ENCODE data around the gene ALG1.
A peak's percentile ranks its signal among the peaks of the same experiment; 100 is the strongest.

Gene ALG1

GRCh38 chr16:5071681-5072333, at the start of gene ALG1:
Gene ALG1 (plus strand): TSS chr16:5071843. CDS start chr16:5071850, 7 bp downstream.
- peak; percentile 92 to 94 for DNase-seq
- TF ChIP-seq GATA1 (IDR thresholded peaks at IDR 0.05; ENCODE audit: low read depth, low read length) (no peak), POLR2A (IDR thresholded peaks at IDR 0.05; ENCODE audit: low read length) (peak; percentile 89)

- no peak for TF ChIP-seq GATA1 (IDR thresholded peaks at IDR 0.05; ENCODE audit: low read depth, low read length)
- no peak for TF ChIP-seq POLR2A (IDR thresholded peaks at IDR 0.05; ENCODE audit: low read length)
- no peak for DNase-seq
Measured at GRCh38 chr16:5022521-5022920, 49.1 kb upstream of the ALG1 start.

- TF ChIP-seq POLR2A (IDR thresholded peaks at IDR 0.05; ENCODE audit: low read length): no peak
- TF ChIP-seq GATA1 (IDR thresholded peaks at IDR 0.05; ENCODE audit: low read depth, low read length): no peak
- DNase-seq: peak; percentile 14 to 18
Measured at GRCh38 chr16:5024632-5025031, 47.0 kb upstream of the ALG1 start.

- DNase-seq: peak; percentile 32 to 36
- no peak for TF ChIP-seq POLR2A (IDR thresholded peaks at IDR 0.05; ENCODE audit: low read length)
- TF ChIP-seq GATA1 (IDR thresholded peaks at IDR 0.05; ENCODE audit: low read depth, low read length): no peak
Measured at GRCh38 chr16:5025171-5025632, 46.4 kb upstream of the ALG1 start.

GRCh38 chr16:5026664-5027063, 45.0 kb upstream of the ALG1 start:
- no peak for DNase-seq
- TF ChIP-seq POLR2A (IDR thresholded peaks at IDR 0.05; ENCODE audit: low read length): no peak
- no peak for TF ChIP-seq GATA1 (IDR thresholded peaks at IDR 0.05; ENCODE audit: low read depth, low read length)

- TF ChIP-seq POLR2A (IDR thresholded peaks at IDR 0.05; ENCODE audit: low read length) (no peak), GATA1 (IDR thresholded peaks at IDR 0.05; ENCODE audit: low read depth, low read length) (no peak)
- no peak for DNase-seq
Measured at GRCh38 chr16:5027086-5027485, 44.6 kb upstream of the ALG1 start.

- no peak for DNase-seq
- no peak for TF ChIP-seq GATA1 (IDR thresholded peaks at IDR 0.05; ENCODE audit: low read depth, low read length)
- no peak for TF ChIP-seq POLR2A (IDR thresholded peaks at IDR 0.05; ENCODE audit: low read length)
Measured at GRCh38 chr16:5027575-5028235, 43.9 kb upstream of the ALG1 start.

- DNase-seq: no peak
- TF ChIP-seq GATA1 (IDR thresholded peaks at IDR 0.05; ENCODE audit: low read depth, low read length) (no peak), POLR2A (IDR thresholded peaks at IDR 0.05; ENCODE audit: low read length) (no peak)
Measured at GRCh38 chr16:5028950-5029475, 42.6 kb upstream of the ALG1 start.

- no peak for DNase-seq
- TF ChIP-seq GATA1 (IDR thresholded peaks at IDR 0.05; ENCODE audit: low read depth, low read length): no peak
- TF ChIP-seq POLR2A (IDR thresholded peaks at IDR 0.05; ENCODE audit: low read length): no peak
Measured at GRCh38 chr16:5030251-5030870, 41.3 kb upstream of the ALG1 start.

GRCh38 chr16:5031601-5032000, 40.0 kb upstream of the ALG1 start:
- no peak for DNase-seq
- TF ChIP-seq GATA1 (IDR thresholded peaks at IDR 0.05; ENCODE audit: low read depth, low read length): no peak
- no peak for TF ChIP-seq POLR2A (IDR thresholded peaks at IDR 0.05; ENCODE audit: low read length)

- no peak for TF ChIP-seq GATA1 (IDR thresholded peaks at IDR 0.05; ENCODE audit: low read depth, low read length)
- TF ChIP-seq POLR2A (IDR thresholded peaks at IDR 0.05; ENCODE audit: low read length): no peak
- peak; percentile 56 to 69 for DNase-seq
Measured at GRCh38 chr16:5032748-5033167, 38.9 kb upstream of the ALG1 start.

- peak; percentile 89 to 92 for DNase-seq
- TF ChIP-seq POLR2A (IDR thresholded peaks at IDR 0.05; ENCODE audit: low read length): peak; percentile 68
- TF ChIP-seq GATA1 (IDR thresholded peaks at IDR 0.05; ENCODE audit: low read depth, low read length): no peak
Measured at GRCh38 chr16:5033256-5034166, 38.1 kb upstream of the ALG1 start, which contains the start of gene NAGPA. Gene NAGPA (minus strand): TSS chr16:5033935. CDS start chr16:5033914, 21 bp downstream.

GRCh38 chr16:5034167-5034523, 37.5 kb upstream of the ALG1 start:
- TF ChIP-seq POLR2A (IDR thresholded peaks at IDR 0.05; ENCODE audit: low read length) (no peak), GATA1 (IDR thresholded peaks at IDR 0.05; ENCODE audit: low read depth, low read length) (no peak)
- DNase-seq: no peak
